Activated CD4-positive, alpha-beta T cell treated with anti-CD3 and anti-CD28 coated beads, Interleukin-2, Interleukin-4, amounts not matched to agents 100 ng/mL and 50 ng/mL, durations not matched to agents 16 hours and 8 hours (primary cell): ENCODE results near the gene GMEB2.
"Not testable (repeated sequence)": the region's sequence is repeated elsewhere in the genome, so short reads cannot be mapped to it uniquely, and the experiment has no call there.

Experiments used
- DNase-seq: peaks from one replicate; pipeline ENCODE4 v3.0.0-alpha.2; 2020; ENCODE audit warnings: low spot score

Gene GMEB2

GRCh38 chr20:63626424-63627128, at the start of gene GMEB2:
Gene GMEB2 (minus strand): TSS chr20:63627101. CDS start chr20:63619397, 7,704 bp downstream.
- DNase-seq, result peak; percentile 65

DNA sequence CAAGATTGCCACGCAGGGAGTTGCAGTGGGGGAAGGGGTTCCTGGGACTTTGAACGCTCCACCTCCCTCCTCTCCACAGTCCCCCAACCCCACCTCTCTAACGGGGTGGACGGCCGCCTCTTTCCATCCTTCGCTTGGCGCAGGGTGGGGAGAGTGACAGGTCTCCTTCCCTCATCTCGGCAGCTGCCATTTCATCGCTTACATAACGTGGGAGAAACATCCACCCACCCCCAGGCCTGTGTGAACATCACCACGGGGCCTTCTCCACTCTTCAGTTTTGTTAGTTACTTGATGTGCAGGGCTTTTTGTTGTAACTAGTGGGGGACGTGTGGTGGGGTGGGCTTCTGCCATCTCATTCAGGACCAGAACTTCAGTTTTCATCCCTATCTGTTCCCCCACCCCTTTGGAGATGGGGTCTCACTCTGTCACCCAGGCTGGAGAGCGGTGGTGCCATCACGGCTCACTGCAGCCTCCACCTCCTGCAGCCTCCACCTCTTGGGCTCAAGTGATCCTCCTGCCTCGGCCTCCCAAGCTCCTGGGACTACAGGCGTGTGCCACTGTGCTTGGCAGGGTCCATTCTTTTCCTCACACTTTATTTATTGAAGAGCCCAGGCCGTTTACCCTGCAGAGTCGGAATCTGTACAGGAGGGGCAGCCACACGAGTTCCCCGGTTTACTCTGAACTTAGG, 48.9 kb upstream of the GMEB2 start:
- no peak for DNase-seq

DNA sequence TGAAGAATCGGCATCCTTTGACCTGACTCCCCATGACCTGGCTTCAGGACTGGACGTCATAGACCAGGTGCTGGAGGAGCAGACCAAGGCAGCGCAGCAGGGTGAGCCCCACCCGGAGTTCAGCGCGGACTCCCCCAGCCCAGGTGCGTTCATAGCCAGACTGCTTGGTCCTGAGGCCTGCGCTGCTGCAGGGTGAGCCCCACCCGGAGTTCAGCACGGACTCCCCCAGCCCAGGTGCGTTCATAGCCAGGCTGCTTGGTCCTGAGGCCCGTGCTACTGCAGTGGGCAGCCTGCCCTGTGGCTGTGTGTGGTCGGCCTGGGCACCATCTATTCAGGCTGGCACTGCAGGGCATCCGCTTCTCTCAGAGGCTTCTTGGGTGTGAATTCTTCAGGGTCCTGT, 47.0 kb upstream of the GMEB2 start:
- no peak for DNase-seq

GRCh38 chr20:63672666-63673065, 45.8 kb upstream of the GMEB2 start:
- DNase-seq, result no peak

- not testable (repeated sequence) for DNase-seq
Observed at GRCh38 chr20:63671695-63672094, 44.8 kb upstream of the GMEB2 start.

- no peak for DNase-seq
Observed at GRCh38 chr20:63668351-63668750, 41.5 kb upstream of the GMEB2 start.

DNA sequence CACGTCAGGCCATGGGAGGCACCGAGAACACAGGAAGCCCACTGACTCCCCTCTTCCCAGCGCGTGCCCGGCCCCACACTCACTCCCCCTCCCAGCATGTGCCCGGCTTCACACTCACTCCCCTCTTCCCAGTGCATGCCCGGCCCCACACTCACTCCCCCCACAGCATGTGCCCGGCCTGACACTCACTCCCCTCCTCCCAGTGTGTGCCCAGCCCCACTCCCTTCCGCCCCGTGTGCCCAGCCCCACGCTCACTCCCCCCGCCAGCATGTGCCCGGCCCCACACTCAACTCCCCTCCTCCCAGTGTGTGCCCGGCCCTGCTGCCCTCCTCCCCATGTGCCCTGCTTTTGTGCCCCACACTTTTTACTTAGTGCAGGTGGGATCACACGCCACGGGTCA, 41.0 kb upstream of the GMEB2 start:
- DNase-seq, result no peak

DNA sequence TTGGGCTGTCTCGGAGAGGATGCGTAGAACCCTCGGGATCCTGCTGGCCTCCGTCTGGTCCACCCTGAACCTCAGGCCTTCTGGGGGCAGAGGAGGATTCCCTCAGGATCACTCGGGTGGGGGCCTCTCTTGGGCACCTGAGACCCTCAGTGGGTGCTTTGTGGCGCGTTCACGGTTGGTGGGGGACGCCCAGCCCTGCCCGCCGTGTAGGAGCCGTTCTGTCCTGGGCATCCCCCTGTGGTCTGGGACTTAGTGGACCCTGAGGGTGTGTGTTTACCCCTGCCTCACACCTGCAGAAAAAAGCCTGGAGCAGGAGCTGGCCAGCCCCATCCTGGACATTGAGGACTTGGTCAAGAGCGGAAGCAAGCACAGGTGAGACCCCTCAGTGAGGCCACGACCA, 38.8 kb upstream of the GMEB2 start:
- no peak for DNase-seq

DNA sequence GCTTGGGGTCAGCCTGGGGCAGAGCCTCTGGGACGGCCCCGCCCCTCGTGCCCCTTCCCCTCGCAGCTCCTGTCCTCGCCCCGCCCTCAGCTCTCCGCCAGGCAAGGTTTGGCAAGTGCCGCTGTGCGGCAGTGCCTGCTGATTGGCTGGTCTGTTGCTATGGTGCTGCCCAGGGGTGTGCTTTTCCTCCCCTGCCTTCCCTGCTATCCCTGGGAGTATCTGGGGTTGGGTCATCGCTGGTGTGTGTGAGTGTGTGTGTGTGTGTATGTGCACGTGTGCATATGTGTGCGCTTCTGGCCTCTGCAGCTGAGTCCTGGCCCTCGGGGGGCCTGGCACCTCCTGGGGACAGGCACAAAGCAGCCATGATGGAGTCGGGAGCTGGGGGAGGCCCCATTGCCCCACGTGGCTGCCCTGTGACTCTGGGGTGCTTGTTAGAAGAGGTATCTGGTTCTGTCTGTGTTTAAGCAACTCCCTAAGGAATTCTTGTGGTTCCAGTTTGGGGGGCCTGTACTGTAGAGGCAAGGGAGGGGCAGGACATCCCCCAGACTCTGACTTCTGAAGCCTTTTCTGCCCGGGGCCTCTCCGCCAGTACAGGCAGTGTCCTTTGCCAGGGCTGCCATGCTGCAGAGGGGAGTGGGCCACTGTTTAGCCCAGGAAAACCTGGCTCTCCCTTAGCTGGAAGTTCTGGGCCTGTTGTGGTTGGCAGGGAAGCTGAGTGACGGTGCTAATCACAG, 38.1 kb upstream of the GMEB2 start:
- no peak for DNase-seq

DNA sequence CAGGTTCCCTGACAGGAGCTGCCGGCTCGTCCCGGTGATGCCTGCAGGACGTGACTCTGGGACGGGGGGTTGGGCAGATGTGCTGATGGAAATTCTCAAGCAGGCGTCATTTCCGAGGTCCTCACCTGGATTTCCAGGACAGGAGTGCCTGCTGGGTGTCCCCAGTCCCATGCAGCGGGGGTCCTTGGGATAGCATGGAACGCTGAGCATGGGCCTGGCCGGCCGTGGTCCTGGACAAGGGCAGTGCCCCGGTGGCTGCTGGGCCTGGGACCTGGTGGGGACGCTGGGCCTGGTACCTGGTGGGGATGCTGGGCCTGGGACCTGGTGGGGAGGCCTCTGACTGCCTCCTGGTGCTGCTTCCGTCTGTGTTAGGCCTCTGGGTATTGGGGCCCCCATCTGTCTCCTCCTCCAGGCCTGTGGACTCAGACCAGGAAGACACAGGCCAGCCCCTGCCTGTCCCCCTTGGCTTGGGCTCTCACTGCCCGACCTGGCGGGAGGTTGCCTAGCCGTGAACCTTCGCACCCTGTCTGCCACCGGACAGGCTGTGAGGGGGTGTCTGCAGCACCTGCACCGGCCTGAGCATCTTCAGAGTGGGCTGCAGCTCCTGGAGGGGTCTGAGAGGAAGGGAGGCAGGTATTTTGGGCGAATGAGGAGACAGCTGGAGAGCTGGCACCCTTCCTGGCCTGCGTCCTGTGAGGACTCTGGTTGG, 37.4 kb upstream of the GMEB2 start:
- no peak for DNase-seq

- no peak for DNase-seq
Observed at GRCh38 chr20:63663332-63664066, 36.6 kb upstream of the GMEB2 start.

- no peak for DNase-seq
Observed at GRCh38 chr20:63662813-63663189, 35.9 kb upstream of the GMEB2 start.

DNA sequence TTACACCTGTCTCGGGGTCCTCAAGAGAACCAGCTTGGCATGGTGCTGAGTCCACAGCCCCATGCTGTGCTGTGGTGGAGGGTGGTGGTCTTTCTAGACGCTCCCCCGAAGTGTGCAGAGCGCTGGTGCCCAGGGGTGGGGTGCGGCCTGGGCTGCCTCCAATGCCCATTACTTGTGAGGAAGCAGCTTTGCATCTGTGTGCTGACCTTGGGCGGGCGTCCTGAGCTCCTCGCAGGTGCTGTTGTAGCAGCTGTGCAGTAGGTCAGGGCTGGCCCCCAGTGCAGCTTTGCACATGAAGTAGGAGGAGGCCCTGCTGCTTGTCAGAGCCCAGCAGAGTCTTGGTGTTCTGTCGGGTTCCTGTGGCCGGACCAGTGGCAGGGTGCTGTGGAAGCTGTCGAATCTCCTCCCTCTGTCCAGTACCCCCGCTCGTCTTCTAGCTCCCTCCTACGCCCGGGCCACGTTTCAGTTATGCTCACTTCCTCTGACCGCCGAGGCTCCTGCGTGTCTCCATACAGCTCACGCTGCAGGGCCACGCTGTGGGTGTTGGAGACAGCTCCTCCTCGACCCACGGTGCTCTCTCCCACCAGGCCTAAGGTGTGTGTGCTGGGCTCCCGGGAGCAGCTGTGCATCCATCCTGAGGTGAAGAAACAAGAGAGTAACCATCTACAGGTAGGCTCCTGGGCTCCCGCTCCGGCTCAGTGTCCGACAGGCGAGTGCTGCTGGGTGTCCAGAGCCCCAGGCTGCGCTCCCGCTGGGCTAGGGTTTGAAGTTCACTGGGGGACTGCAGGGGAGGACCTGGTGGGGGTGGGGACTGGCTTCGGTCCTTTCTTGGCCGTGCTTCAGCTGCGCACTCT, 35.3 kb upstream of the GMEB2 start:
- no peak for DNase-seq

DNA sequence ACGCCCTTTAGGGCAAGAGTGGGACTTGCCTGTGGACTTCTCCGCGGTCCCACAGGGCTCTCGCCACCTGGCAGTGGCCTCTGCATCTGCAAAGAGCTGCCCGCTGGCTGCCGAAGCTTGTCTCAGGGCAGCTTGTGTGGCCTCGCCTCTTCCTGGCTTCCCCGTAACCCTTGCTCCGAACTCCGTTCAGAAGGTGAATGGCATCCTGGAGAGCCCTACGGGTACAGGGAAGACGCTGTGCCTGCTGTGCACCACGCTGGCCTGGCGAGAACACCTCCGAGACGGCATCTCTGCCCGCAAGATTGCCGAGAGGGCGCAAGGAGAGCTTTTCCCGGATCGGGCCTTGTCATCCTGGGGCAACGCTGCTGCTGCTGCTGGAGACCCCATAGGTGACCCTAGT, 34.2 kb upstream of the GMEB2 start:
- DNase-seq, result no peak

DNA sequence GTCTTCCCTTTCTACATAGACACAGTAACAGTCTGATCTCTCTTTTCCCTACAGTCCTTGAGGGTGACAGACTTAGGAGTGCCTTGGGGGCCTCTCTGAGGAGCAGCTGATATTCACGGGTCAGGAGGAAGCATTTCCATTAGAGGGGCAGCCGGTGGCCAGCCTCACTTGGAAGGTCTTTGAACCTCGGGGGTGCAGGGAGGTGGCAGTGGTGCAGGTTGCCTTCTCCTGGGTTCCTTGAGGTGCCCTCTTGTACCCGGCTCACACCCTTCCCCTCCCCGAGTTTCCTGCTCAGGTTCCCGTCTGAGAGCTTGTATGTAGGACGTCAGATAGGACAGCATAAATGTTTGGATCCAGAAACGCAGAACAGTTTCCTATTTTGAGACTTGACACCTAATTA, 33.7 kb upstream of the GMEB2 start:
- no peak for DNase-seq

DNA sequence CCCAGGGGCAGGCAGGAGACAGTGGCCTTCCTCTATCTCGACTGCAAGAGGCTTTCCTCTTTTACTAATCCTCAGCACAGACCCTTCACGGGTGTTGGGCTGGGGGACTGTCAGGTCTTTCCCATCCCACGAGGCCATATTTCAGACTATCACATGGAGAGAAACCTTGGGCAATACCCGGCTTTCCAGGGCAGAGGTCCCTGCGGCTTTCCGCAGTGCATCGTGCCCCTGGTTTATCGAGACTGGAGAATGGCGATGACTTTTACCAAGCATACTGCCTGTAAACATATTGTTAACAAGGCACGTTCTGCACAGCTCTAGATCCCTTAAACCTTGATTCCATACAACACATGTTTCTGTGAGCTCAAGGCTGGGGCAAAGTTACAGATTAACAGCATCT, 33.3 kb upstream of the GMEB2 start:
- DNase-seq, result not testable (repeated sequence)

DNA sequence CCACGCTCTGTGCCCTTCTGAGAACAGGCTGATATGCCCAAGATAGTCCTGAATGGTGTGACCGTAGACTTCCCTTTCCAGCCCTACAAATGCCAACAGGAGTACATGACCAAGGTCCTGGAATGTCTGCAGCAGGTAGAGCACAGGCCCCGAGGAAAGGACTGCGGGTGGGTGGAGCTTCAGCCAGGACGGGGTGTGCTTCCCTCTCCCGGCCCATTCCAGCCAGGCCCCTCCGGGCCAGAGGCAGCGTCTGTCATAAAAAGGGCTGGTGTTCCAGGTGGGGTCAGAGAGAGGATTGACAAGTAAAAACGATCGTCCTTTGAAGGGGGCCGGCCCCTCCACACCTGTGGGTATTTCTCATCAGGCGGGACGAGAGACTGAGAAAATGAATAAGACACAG, 32.5 kb upstream of the GMEB2 start:
- DNase-seq, result no peak

DNA sequence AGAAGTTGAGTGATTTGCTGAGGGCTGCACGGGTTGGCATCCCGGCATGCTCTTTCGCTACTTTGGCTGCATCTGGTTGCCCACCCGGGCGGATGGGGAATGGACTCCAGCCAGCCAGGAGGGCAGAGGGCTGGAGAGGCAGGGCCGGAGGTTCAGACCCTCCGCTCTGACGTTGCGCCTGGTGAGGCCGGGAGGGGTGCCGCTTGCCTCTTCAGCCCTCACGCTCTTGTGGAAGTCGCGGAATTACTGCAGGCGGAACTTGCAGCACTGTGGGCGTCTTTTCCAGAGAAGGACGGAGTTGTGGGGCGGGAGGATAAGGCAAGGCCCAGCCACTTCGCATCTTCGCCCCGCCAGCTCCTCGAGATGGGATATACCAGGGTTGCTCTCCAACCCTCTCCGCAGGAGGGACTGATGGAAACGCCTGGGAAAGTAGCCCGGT, 31.9 kb upstream of the GMEB2 start:
- peak; percentile 28 for DNase-seq

DNA sequence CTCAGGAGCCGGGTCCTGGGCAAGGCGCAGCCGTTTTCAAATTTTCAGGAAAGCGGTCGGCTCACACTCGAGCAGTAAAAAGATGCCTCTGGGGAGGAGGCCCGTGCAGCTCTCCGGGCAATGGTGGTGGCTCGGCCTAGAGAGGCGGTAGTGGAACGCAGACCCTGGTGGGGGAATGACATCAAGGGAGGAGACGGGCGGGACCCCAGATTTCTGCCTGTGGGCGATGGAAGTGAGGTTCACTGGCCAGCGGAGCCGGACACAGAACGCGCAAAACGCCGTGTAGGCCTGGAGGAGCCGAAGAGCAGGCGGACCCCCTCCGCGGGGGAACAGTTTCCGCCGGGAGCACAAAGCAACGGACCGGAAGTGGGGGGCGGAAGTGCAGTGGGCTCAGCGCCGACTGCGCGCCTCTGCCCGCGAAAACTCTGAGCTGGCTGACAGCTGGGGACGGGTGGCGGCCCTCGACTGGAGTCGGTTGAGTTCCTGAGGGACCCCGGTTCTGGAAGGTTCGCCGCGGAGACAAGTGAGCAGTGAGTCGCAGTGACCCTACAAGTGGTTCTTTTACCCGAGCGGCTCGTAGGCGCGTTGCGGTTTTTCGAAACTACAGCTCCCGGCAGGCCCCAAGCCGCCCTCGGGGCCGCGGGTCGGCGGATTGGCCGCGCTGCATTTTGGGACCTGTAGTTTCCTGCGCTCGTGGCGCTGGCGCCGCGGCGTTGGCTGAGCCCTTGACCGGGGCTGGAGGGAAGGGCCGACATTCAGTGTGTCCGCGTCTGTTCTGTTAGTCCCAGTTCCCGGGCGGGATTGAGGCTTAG, 31.2 kb upstream of the GMEB2 start, which contains the start of gene RTEL1:
RTEL1 (plus strand) TSS at position 376 of the 812 bp plus-strand sequence. CDS start 1,091 bp downstream, outside the sequence.
- peak; percentile 88 for DNase-seq
